ENCODE results near the gene ANXA7.

ANXA7 gene

DNA sequence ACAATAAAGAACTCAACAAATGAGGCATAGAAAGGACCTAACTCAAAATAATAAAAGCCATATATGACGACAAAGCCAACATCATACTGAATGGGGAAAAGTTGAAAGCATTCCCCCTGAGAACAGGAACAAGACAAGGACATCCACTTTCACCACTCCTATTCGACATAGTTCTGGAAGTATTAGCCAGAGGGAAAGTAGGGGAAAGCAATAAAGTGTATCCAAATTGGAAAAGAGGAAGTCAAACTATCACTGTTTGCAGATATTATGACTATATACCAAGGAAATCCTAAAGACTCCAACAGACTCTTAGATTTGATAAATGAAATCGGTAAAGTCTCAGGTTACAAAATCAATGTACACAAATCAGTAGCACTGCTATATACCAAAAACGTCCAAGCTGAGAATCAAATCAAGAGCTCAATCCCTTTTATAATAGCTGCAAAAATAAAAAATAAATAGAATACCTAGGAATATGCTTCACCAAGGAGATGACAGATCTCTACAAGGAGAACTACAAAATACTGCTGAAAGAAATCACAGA, 4.8 kb downstream of the ANXA7 start:
- TF ChIP-seq, protein P1, sequence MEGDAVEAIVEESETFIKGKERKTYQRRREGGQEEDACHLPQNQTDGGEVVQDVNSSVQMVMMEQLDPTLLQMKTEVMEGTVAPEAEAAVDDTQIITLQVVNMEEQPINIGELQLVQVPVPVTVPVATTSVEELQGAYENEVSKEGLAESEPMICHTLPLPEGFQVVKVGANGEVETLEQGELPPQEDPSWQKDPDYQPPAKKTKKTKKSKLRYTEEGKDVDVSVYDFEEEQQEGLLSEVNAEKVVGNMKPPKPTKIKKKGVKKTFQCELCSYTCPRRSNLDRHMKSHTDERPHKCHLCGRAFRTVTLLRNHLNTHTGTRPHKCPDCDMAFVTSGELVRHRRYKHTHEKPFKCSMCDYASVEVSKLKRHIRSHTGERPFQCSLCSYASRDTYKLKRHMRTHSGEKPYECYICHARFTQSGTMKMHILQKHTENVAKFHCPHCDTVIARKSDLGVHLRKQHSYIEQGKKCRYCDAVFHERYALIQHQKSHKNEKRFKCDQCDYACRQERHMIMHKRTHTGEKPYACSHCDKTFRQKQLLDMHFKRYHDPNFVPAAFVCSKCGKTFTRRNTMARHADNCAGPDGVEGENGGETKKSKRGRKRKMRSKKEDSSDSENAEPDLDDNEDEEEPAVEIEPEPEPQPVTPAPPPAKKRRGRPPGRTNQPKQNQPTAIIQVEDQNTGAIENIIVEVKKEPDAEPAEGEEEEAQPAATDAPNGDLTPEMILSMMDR (IDR thresholded peaks at IDR 0.05; ENCODE audit: insufficient read depth, low read depth, low read length, missing control alignments): no peak
- no peak overlapping the region for H3K4me3 ChIP-seq (ENCODE audit: low read length)
- no peak for DNase-seq (ENCODE audit: low read depth)

DNA sequence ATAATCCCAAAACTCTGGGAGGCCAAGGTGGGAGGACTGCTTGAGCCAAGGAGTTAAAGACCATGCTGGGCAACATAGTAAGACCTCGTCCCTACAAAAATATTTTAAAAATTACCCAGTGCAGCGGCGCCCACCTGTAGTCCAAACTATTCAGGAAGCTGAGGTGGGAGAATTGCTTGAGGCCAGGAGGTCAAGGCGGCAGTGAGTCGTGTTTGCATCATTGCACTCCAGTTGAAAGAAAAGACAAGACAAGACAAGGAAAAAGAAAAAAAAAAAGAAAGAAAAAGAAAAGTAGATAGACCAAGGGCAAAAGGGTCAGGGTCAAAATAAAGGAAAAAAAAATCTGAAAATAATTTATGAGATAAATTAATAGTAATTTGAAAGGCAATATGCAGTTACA, 5.8 kb downstream of the ANXA7 start:
- TF ChIP-seq, protein P1 (IDR thresholded peaks at IDR 0.05; ENCODE audit: insufficient read depth, low read depth, low read length, missing control alignments): no peak
- no peak for DNase-seq (ENCODE audit: low read depth)

DNA sequence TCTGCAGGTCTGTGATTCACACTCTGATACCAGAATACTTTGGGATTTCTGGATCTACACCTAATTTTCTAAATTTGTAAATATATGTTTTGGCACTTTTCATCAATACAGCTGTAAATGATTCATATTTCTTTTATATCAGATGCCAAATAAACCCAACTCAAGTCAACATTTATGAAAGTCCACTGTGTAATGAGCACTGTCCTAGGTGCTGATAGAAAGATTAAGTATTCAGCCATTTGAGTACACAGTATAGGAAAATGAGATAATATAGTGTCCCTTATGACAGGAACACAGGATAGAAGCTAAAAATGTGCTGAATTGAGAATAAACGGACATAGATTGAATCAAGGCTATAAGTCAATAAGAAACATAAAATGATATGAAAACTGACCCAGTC, 6.4 kb downstream of the ANXA7 start:
- TF ChIP-seq, protein P1 (IDR thresholded peaks at IDR 0.05; ENCODE audit: insufficient read depth, low read depth, low read length, missing control alignments): no peak
- no peak overlapping the region for H3K4me3 ChIP-seq (ENCODE audit: low read length)
- no peak for DNase-seq (ENCODE audit: low read depth)

More for the DNA sequence above, 5.8 kb downstream of the ANXA7 start:
- H3K4me3 ChIP-seq (ENCODE audit: low read length): no peak overlapping the region

DNA sequence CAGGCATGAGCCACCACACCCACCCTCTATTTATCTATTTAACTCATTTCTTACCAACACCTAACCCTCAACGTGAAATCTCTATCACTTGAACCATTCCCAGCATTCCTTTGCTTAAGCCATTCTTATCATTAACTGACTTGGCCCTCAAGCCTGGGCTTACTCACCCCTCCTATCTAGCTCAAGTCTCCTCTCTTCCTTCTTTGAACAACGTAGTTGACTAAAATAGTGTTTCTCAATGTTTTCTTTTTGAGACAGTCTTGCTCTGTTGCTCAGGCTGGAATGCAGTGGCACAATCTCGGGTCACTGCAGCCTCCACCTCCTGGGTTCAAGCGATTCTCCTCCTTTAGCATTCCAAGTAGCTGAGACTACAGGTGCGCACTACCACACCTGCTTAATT, 7.0 kb downstream of the ANXA7 start:
- no peak for DNase-seq (ENCODE audit: low read depth)

DNA sequence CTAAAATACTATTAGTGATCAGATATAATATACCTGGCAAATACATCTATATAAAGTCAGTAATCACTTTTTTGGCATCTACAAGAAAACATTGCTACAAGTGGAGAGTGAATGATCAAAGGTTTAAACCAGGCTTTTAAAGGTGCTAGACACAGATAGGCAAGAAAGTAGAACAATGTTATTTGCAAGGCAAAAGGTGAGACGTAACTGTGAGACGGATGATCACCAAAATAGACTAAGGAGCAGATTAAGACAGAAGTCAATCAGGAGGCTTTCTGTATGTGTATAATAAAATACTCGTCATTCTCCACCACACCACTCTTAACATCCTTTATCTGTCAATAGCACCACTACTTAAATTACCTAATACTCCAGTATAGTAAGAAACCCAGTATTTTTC, 8.3 kb downstream of the ANXA7 start:
- no peak overlapping the region for H3K4me3 ChIP-seq (ENCODE audit: low read length)
- TF ChIP-seq, protein P1 (IDR thresholded peaks at IDR 0.05; ENCODE audit: insufficient read depth, low read depth, low read length, missing control alignments): no peak

More for the DNA sequence above, 7.0 kb downstream of the ANXA7 start:
- TF ChIP-seq, protein P1 (IDR thresholded peaks at IDR 0.05; ENCODE audit: insufficient read depth, low read depth, low read length, missing control alignments): no peak
- no peak overlapping the region for H3K4me3 ChIP-seq (ENCODE audit: low read length)

DNA sequence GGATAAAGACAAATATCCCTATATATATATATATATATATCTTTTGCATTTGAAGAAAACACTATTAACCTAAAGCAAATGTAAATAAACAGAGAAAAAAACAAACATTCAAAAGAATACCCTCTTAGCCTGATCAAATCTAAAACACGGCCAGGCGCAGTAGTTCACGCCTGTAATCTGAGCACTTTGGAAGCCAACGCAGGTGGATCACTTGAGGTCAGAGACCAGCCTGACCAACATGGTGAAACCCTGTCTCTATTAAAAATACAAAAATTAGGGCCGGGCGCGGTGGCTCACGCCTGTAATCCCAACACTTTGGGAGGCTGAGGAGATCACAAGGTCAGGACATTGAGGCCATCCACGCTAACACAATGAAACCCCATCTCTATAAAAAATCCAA, 9.2 kb downstream of the ANXA7 start:
- DNase-seq (ENCODE audit: low read depth): no peak
- no peak overlapping the region for H3K4me3 ChIP-seq (ENCODE audit: low read length)
- TF ChIP-seq, protein P1 (IDR thresholded peaks at IDR 0.05; ENCODE audit: insufficient read depth, low read depth, low read length, missing control alignments): no peak

More for the DNA sequence above, 8.3 kb downstream of the ANXA7 start:
- DNase-seq (ENCODE audit: low read depth): no peak

DNA sequence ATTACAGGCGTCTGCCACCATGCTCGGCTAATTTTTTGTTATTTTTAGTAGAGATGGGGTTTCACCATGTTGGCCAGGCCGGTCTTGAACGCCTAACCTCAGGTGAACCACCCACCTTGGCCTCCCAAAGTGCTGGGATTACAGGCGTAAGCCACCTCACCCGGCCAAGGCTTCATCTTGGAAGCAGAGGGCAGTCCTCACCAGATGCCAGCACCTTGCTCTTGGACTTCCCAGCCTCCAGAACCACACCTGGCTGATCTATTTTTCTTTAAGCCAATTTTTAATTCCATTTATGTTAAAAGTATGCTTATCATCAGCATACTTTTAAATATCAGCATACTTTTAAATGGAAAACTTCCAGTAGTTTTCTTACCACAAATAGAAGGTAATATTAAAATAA, 12.2 kb downstream of the ANXA7 start:
- no peak for DNase-seq (ENCODE audit: low read depth)
- TF ChIP-seq, protein P1 (IDR thresholded peaks at IDR 0.05; ENCODE audit: insufficient read depth, low read depth, low read length, missing control alignments): no peak
- no peak overlapping the region for H3K4me3 ChIP-seq (ENCODE audit: low read length)

Measured in epithelial cell of esophagus (primary cell).